Measurements from ENCODE around the gene CADPS.

The CADPS gene

GRCh38 chr3:62679988-62680387 is 195.2 kb downstream of the CADPS start:
- TF ChIP-seq CTCF (conservative IDR thresholded peaks at IDR 0.05; ENCODE audit: low read length): no peak
- TF ChIP-seq EZH2phosphoT487 (IDR thresholded peaks at IDR 0.05; ENCODE audit: borderline replicate concordance): no peak
- no peaks in the 10 kb centered on the region for H3K79me2 ChIP-seq (ENCODE audit: insufficient read depth, low read length)
- H3K9ac ChIP-seq (ENCODE audit: low read depth, low read length, poor library complexity, severe bottlenecking): no peak overlapping the region
- no peak overlapping the region for H3K4me3 ChIP-seq (ENCODE audit: low read length, poor library complexity, severe bottlenecking)
- no peaks in the 10 kb centered on the region for H3K9me3 ChIP-seq (ENCODE audit: insufficient read depth, low read depth, low read length)
- H2AFZ ChIP-seq (ENCODE audit: low read length): no peak overlapping the region
- H3K4me2 ChIP-seq (ENCODE audit: low read depth, low read length, poor library complexity, severe bottlenecking): no peak overlapping the region
- H3F3A ChIP-seq (ENCODE audit: low read depth): no peaks in the 10 kb centered on the region
- H3K27me3 ChIP-seq (ENCODE audit: insufficient read depth, low read length, poor library complexity, severe bottlenecking): peaks cover 5% of the 10 kb centered on the region
- no peaks in the 10 kb centered on the region for H3K4me1 ChIP-seq (ENCODE audit: insufficient read depth, low read length, poor library complexity, severe bottlenecking)
- H4K20me1 ChIP-seq (ENCODE audit: insufficient read depth, low read length, poor library complexity, severe bottlenecking): no peaks in the 10 kb centered on the region
- no peaks in the 10 kb centered on the region for H3K36me3 ChIP-seq (ENCODE audit: insufficient read depth, low read length)
- H3K9me2 ChIP-seq (replicated peaks; ENCODE audit: low read depth, low read length): no peaks in the 10 kb centered on the region

GRCh38 chr3:62678841-62679240 is 196.4 kb downstream of the CADPS start:
- no peaks in the 10 kb centered on the region for H3K9me2 ChIP-seq (replicated peaks; ENCODE audit: low read depth, low read length)
- no peaks in the 10 kb centered on the region for H3K4me1 ChIP-seq (ENCODE audit: insufficient read depth, low read length, poor library complexity, severe bottlenecking)
- no peaks in the 10 kb centered on the region for H3K36me3 ChIP-seq (ENCODE audit: insufficient read depth, low read length)
- H4K20me1 ChIP-seq (ENCODE audit: insufficient read depth, low read length, poor library complexity, severe bottlenecking): no peaks in the 10 kb centered on the region
- TF ChIP-seq EZH2phosphoT487 (IDR thresholded peaks at IDR 0.05; ENCODE audit: borderline replicate concordance) (no peak), CTCF (conservative IDR thresholded peaks at IDR 0.05; ENCODE audit: low read length) (no peak)
- peaks cover 5% of the 10 kb centered on the region for H3K27me3 ChIP-seq (ENCODE audit: insufficient read depth, low read length, poor library complexity, severe bottlenecking)
- no peak overlapping the region for H2AFZ ChIP-seq (ENCODE audit: low read length)
- H3K79me2 ChIP-seq (ENCODE audit: insufficient read depth, low read length): no peaks in the 10 kb centered on the region
- H3K9ac ChIP-seq (ENCODE audit: low read depth, low read length, poor library complexity, severe bottlenecking): no peak overlapping the region
- H3K9me3 ChIP-seq (ENCODE audit: insufficient read depth, low read depth, low read length): no peaks in the 10 kb centered on the region
- H3F3A ChIP-seq (ENCODE audit: low read depth): no peaks in the 10 kb centered on the region
- no peak overlapping the region for H3K4me3 ChIP-seq (ENCODE audit: low read length, poor library complexity, severe bottlenecking)
- H3K4me2 ChIP-seq (ENCODE audit: low read depth, low read length, poor library complexity, severe bottlenecking): no peak overlapping the region

- no peak overlapping the region for H3K4me3 ChIP-seq (ENCODE audit: low read length, poor library complexity, severe bottlenecking)
- no peaks in the 10 kb centered on the region for H3K9me2 ChIP-seq (replicated peaks; ENCODE audit: low read depth, low read length)
- H3F3A ChIP-seq (ENCODE audit: low read depth): no peaks in the 10 kb centered on the region
- H3K9me3 ChIP-seq (ENCODE audit: insufficient read depth, low read depth, low read length): no peaks in the 10 kb centered on the region
- H3K27me3 ChIP-seq (ENCODE audit: insufficient read depth, low read length, poor library complexity, severe bottlenecking): peaks cover 5% of the 10 kb centered on the region
- no peak overlapping the region for H3K9ac ChIP-seq (ENCODE audit: low read depth, low read length, poor library complexity, severe bottlenecking)
- no peak overlapping the region for H3K4me2 ChIP-seq (ENCODE audit: low read depth, low read length, poor library complexity, severe bottlenecking)
- H3K79me2 ChIP-seq (ENCODE audit: insufficient read depth, low read length): no peaks in the 10 kb centered on the region
- no peaks in the 10 kb centered on the region for H4K20me1 ChIP-seq (ENCODE audit: insufficient read depth, low read length, poor library complexity, severe bottlenecking)
- H3K4me1 ChIP-seq (ENCODE audit: insufficient read depth, low read length, poor library complexity, severe bottlenecking): no peaks in the 10 kb centered on the region
- H3K36me3 ChIP-seq (ENCODE audit: insufficient read depth, low read length): no peaks in the 10 kb centered on the region
- TF ChIP-seq CTCF (conservative IDR thresholded peaks at IDR 0.05; ENCODE audit: low read length) (no peak), EZH2phosphoT487 (IDR thresholded peaks at IDR 0.05; ENCODE audit: borderline replicate concordance) (no peak)
- no peak overlapping the region for H2AFZ ChIP-seq (ENCODE audit: low read length)
Observed at GRCh38 chr3:62677926-62678325, 197.3 kb downstream of the CADPS start.

Data from Loucy (cell line).